Right lobe of liver (tissue), 4 donors: ENCODE measurements around the gene VPS50.
A peak's percentile ranks its signal among the peaks of the same experiment; 100 is the strongest.

Experiments
- CTCF ChIP-seq, 4 donors: fragments of 200-600 bp in 3 of 4; fragments of 450-650 bp in 1 of 4; IDR thresholded peaks; one replicate each; pipeline versions ENCODE4 v1.5.1 to v1.8.0; 2016 to 2022; ENCODE audit warnings: antibody characterized with exemption in 4 of 4, mild to moderate bottlenecking in 2 of 4
- POLR2A ChIP-seq: fragments of 450-650 bp; IDR thresholded peaks from one replicate; pipeline ENCODE4 v1.6.1; 2017; ENCODE audit warnings: antibody characterized with exemption, mild to moderate bottlenecking
- donor health status: DM: no; HTN: no; CAD: no.
- donor health status: DM: no; HTN: no; CAD: no.
- donor health status: DM: no; HTN: yes; CAD: no.

DNA sequence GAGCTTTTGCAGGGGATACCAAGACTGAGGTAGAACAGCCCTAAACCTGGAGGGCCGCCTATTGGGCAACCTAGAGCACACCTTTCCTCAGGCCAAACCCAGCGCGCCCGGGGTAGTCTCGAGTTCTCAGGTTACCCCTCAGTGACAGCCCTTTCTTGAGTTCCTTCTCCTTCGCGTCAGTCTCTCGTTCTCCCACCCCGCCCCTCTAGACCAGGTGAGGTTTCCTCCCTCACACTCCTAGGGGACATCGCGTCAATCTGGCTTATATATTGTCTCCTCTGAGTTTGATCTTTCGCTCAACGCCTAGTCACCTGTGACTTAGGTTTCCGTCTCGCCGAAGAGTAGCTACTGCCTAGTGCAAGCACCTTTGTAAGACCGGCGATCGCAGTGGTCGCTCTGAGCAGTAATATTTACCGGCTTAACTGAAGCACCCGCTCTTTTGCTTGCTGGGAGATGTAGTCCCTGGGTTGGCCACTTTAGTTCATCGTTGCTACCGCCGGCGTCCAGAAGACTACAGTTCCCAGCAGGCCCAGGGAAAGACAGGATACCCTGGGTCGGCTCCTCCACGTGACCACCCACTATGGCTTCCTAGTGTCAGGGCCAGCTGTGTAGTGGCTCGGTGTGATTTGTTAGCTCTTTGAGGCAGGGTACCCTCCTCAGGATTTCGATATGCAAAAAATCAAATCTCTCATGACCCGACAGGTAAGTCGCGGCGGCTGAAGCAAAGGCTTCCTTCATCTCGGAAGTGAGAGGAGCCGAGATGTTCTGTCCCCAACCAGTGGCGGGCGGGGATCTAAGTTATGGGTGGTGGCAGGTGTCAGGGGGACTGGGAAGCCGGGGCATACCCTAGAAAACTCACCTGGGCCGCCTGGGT lies at the start of gene VPS50:
- TF ChIP-seq CTCF (IDR thresholded peaks at IDR 0.05) (no peak), POLR2A (peak; percentile 46)
